H9 (cell line): Measurements from ENCODE around the gene PPP3CA. TPM values are rescaled to one million over a fixed set of nuclear protein-coding genes. Genes with fewer than 3 reads are reported as not detected.
A peak's percentile ranks its signal among the peaks of the same experiment; 100 is the strongest.

Source experiments
- DNase-seq: peaks from one replicate; pipeline ENCODE4 v3.0.0-alpha.2; 2017
- H2AFZ ChIP-seq: one replicate; pipeline ENCODE4 v1.6.1; 2013; ENCODE audit warnings: mild to moderate bottlenecking, low read length, control low read depth, moderate library complexity
- H2AK5ac ChIP-seq: 2 replicates; pipeline ENCODE4 v1.6.1; 2013; ENCODE audit warnings: low read length, control low read depth, mixed read lengths; ENCODE audit not compliant: insufficient read length
- H2BK120ac ChIP-seq: one replicate; pipeline ENCODE4 v1.6.1; 2013; ENCODE audit warnings: low read depth, mild to moderate bottlenecking, low read length, control low read depth, inconsistent platforms; ENCODE audit not compliant: poor library complexity, severe bottlenecking
- H2BK12ac ChIP-seq: 2 replicates; pipeline ENCODE4 v1.6.1; 2013; ENCODE audit warnings: low read length, control low read depth, mixed read lengths, low read depth; ENCODE audit not compliant: insufficient read length
- H2BK15ac ChIP-seq: 2 replicates; pipeline ENCODE4 v1.6.1; 2013; ENCODE audit warnings: low read depth, low read length, control low read depth
- H2BK20ac ChIP-seq: one replicate; pipeline ENCODE4 v1.6.1; 2013; ENCODE audit warnings: low read depth, mild to moderate bottlenecking, low read length, control low read depth, inconsistent platforms; ENCODE audit not compliant: poor library complexity, severe bottlenecking
- H2BK5ac ChIP-seq: 2 replicates; pipeline ENCODE4 v1.6.1; 2013; ENCODE audit warnings: low read length, control low read depth, mixed read lengths; ENCODE audit not compliant: insufficient read length
- H3K14ac ChIP-seq: 2 replicates; pipeline ENCODE4 v1.6.1; 2013; ENCODE audit warnings: low read length, control low read depth; ENCODE audit not compliant: insufficient read depth
- H3K18ac ChIP-seq: 2 replicates; pipeline ENCODE4 v1.6.1; 2013; ENCODE audit warnings: low read depth, mild to moderate bottlenecking, mixed read lengths, low read length, control low read depth; ENCODE audit not compliant: insufficient read length
- H3K23ac ChIP-seq: 2 replicates; pipeline ENCODE4 v1.6.1; 2013; ENCODE audit warnings: low read length, control low read depth, mixed read lengths, low read depth; ENCODE audit not compliant: insufficient read length
- H3K23me2 ChIP-seq: 2 replicates; pipeline ENCODE4 v1.6.1; 2013; ENCODE audit warnings: low read depth, mild to moderate bottlenecking, mixed read lengths, low read length, control low read depth; ENCODE audit not compliant: insufficient read length, poor library complexity, severe bottlenecking
- H3K27ac ChIP-seq: 2 replicates; pipeline ENCODE4 v1.5.1; 2013; ENCODE audit warnings: low read length, control low read depth, mixed read lengths, low read depth; ENCODE audit not compliant: insufficient read length
- H3K27me3 ChIP-seq: 2 replicates; pipeline ENCODE4 v1.6.1; 2013; ENCODE audit warnings: low read length, control low read depth, inconsistent platforms; ENCODE audit not compliant: insufficient read depth
- H3K4ac ChIP-seq: 2 replicates; pipeline ENCODE4 v1.6.1; 2013; ENCODE audit warnings: low read depth, mild to moderate bottlenecking, control low read depth, inconsistent platforms, low read length, moderate library complexity
- H3K4me1 ChIP-seq: 2 replicates; pipeline ENCODE4 v1.6.1; 2013; ENCODE audit warnings: low read length, control low read depth, inconsistent platforms; ENCODE audit not compliant: insufficient read depth
- H3K4me2 ChIP-seq: 2 replicates; pipeline ENCODE4 v1.6.1; 2013; ENCODE audit warnings: low read length, control low read depth, mixed read lengths; ENCODE audit not compliant: insufficient read length, insufficient read depth
- H3K56ac ChIP-seq: 2 replicates; pipeline ENCODE4 v1.6.1; 2013; ENCODE audit warnings: low read depth, mild to moderate bottlenecking, mixed read lengths, low read length, control low read depth; ENCODE audit not compliant: insufficient read length
- H3K79me1 ChIP-seq: 2 replicates; pipeline ENCODE4 v1.6.1; 2013; ENCODE audit warnings: low read depth, mild to moderate bottlenecking, moderate library complexity, low read length, control low read depth, inconsistent platforms; ENCODE audit not compliant: insufficient read depth, poor library complexity, severe bottlenecking
- H3K79me2 ChIP-seq: 2 replicates; pipeline ENCODE4 v1.6.1; 2013; ENCODE audit warnings: low read length, control low read depth, inconsistent platforms; ENCODE audit not compliant: insufficient read depth
- H3K9ac ChIP-seq: 2 replicates; pipeline ENCODE4 v1.6.1; 2013; ENCODE audit warnings: low read length, control low read depth, mixed read lengths; ENCODE audit not compliant: insufficient read length; ENCODE audit errors: extremely low read depth
- H3K9me3 ChIP-seq: one replicate; pipeline ENCODE4 v1.6.1; 2013; ENCODE audit warnings: low read depth, low read length, inconsistent platforms; ENCODE audit not compliant: control insufficient read depth
- H3T11ph ChIP-seq: one replicate; pipeline ENCODE4 v1.6.1; 2013; ENCODE audit warnings: mild to moderate bottlenecking, low read length, control low read depth, inconsistent platforms
- H4K20me1 ChIP-seq: one replicate; pipeline ENCODE4 v1.6.1; 2013; ENCODE audit not compliant: control insufficient read depth, insufficient read length, insufficient read depth
- H4K5ac ChIP-seq: 2 replicates; pipeline ENCODE4 v1.6.1; 2013; ENCODE audit warnings: low read depth, mild to moderate bottlenecking, mixed read lengths, low read length, control low read depth; ENCODE audit not compliant: insufficient read length
- H4K8ac ChIP-seq: replicated peaks from 2 replicates; pipeline ENCODE4 v1.6.1; 2013; ENCODE audit warnings: low read length, control low read depth, mixed read lengths, low read depth; ENCODE audit not compliant: insufficient read length
- H4K91ac ChIP-seq: 2 replicates; pipeline ENCODE4 v1.6.1; 2013; ENCODE audit warnings: low read depth, mild to moderate bottlenecking, moderate library complexity, mixed read lengths, low read length, control low read depth; ENCODE audit not compliant: insufficient read length
- H3K27ac Mint-ChIP-seq, 3 experiments: 2 replicates in 2 of 3; 3 replicates in 1 of 3; pipeline ENCODE4 v1.8.0; 2020 to 2021; ENCODE audit warnings: mixed read lengths in 3 of 3, mild to moderate bottlenecking in 1 of 3, moderate library complexity in 1 of 3
- H3K27me3 Mint-ChIP-seq: 2 replicates; pipeline ENCODE4 v1.8.0; 2021; ENCODE audit warnings: low read depth, mild to moderate bottlenecking, moderate library complexity, mixed read lengths
- H3K36me3 Mint-ChIP-seq, 3 experiments: 2 replicates in 2 of 3; 3 replicates in 1 of 3; pipeline ENCODE4 v1.8.0; 2020 to 2021; ENCODE audit warnings: low read depth in 3 of 3, mixed read lengths in 3 of 3; ENCODE audit not compliant: insufficient read depth in 1 of 3
- H3K4me1 Mint-ChIP-seq, 2 experiments: 2 replicates each; pipeline ENCODE4 v1.8.0; 2020; ENCODE audit warnings: mixed read lengths in 2 of 2
- H3K4me3 Mint-ChIP-seq, 2 experiments: 2 replicates in 1 of 2; 3 replicates in 1 of 2; pipeline ENCODE4 v1.8.0; 2020 to 2021; ENCODE audit warnings: mild to moderate bottlenecking in 2 of 2, mixed read lengths in 2 of 2, moderate library complexity in 1 of 2
- H3K9me3 Mint-ChIP-seq, 2 experiments: 2 replicates in 1 of 2; 3 replicates in 1 of 2; pipeline ENCODE4 v1.8.0; 2020; ENCODE audit warnings: mild to moderate bottlenecking in 2 of 2, mixed read lengths in 2 of 2, moderate library complexity in 1 of 2
- WGBS: extraction: QIAGEN DNeasy Blood & Tissue Kit; methylation state at CpG from one replicate; pipeline ENCODE4 v1.1.7; 2013; ENCODE audit warnings: missing lambda C conversion rate, low lambda C conversion rate, mixed read lengths; ENCODE audit not compliant: insufficient read length; ENCODE audit errors: extremely low coverage; 5-methylcytosine and 5-hydroxymethylcytosine counted together
- total RNA-seq: library from RNA; stranded (reverse); gene quantifications from 2 replicates; pipeline ENCODE4 v1.2.1, GENCODE V29; 2021
- TF ChIP-seq, protein P1 (sequence below): fragments of 200-600 bp; sonication (generic); conservative IDR thresholded peaks from 3 replicates; pipeline ENCODE4 v1.8.0; 2021; ENCODE audit warnings: antibody characterized with exemption, mild to moderate bottlenecking

The PPP3CA gene
- total RNA-seq, 1 experiment from 2014 or later = 16.8 TPM

DNA sequence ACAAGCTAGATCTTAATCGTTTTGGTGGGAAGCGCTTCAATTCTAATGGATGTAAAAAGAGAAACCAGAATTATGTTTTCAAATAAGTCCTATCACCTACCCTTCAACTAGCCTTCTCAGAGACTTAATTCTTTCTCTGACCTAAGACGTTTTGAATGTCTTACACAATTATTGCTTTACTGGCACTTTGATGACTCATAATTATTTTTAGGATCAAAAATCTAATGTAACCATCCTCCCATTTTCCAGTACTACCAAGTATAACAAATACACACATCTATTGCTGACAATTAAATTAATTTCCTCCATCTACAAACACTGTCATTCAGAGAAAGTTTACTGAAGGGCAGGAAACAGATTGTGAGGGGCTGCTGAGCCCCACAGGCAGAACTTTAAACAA lies 108.6 kb downstream of the PPP3CA start:
- Histone ChIP-seq H3K79me2 (peaks cover 2% of the 10 kb centered on the region; the same call in 1 of the 2 replicates), H3K27ac (no peak overlapping the region), H3K23ac (no peak overlapping the region), H2BK15ac (no peak overlapping the region), H2AFZ (no peak overlapping the region), H3K4ac (no peak overlapping the region), H2BK120ac (no peak overlapping the region), H3K14ac (no peak overlapping the region), H3K4me1 (no peaks in the 10 kb centered on the region), H3K27me3 (no peaks in the 10 kb centered on the region), H3K9me3 (no peaks in the 10 kb centered on the region), H3K9ac (no peak overlapping the region), H4K91ac (no peak overlapping the region), H2BK12ac (no peak overlapping the region), H3K79me1 (no peaks in the 10 kb centered on the region), H3T11ph (no peak overlapping the region), H3K56ac (no peak overlapping the region), H3K18ac (no peak overlapping the region), H2BK20ac (no peak overlapping the region), H2BK5ac (no peak overlapping the region), H3K23me2 (no peaks in the 10 kb centered on the region), H4K8ac (no peak overlapping the region), H2AK5ac (no peak overlapping the region), H3K4me2 (no peak overlapping the region), H4K20me1 (no peaks in the 10 kb centered on the region), H4K5ac (no peak overlapping the region)
- Mint-ChIP-seq H3K4me1 (peaks cover 0 to 18% of the 10 kb centered on the region in 2 experiments; a peak in 2 of 4 replicates), H3K27ac (peak overlapping the region in 1 of 3 experiments; percentile 28; a peak in 2 of 7 replicates), H3K27me3 (no peaks in the 10 kb centered on the region), H3K4me3 (no peak overlapping the region), H3K9me3 (no peaks in the 10 kb centered on the region), H3K36me3 (no peaks in the 10 kb centered on the region)
- TF ChIP-seq, protein P1, sequence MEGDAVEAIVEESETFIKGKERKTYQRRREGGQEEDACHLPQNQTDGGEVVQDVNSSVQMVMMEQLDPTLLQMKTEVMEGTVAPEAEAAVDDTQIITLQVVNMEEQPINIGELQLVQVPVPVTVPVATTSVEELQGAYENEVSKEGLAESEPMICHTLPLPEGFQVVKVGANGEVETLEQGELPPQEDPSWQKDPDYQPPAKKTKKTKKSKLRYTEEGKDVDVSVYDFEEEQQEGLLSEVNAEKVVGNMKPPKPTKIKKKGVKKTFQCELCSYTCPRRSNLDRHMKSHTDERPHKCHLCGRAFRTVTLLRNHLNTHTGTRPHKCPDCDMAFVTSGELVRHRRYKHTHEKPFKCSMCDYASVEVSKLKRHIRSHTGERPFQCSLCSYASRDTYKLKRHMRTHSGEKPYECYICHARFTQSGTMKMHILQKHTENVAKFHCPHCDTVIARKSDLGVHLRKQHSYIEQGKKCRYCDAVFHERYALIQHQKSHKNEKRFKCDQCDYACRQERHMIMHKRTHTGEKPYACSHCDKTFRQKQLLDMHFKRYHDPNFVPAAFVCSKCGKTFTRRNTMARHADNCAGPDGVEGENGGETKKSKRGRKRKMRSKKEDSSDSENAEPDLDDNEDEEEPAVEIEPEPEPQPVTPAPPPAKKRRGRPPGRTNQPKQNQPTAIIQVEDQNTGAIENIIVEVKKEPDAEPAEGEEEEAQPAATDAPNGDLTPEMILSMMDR = no peak
- no CpG with 5 or more reads among the region's 3 CpGs for WGBS
- DNase-seq = no peak
